Naive thymus-derived CD4-positive, alpha-beta T cell (primary cell): Measurements from ENCODE around the gene LMAN1L. TPM values are rescaled to one million over a fixed set of nuclear protein-coding genes. Genes with fewer than 3 reads are reported as not detected.
A peak's percentile ranks its signal among the peaks of the same experiment; 100 is the strongest.

Experiments used
- ATAC-seq: fragments of 150-1000 bp; cut with Tn5 transposase; 2 replicates; pipeline ENCODE4 v1.10.0; 2021; ENCODE audit warnings: mild to moderate bottlenecking, moderate library complexity
- CTCF ChIA-PET: fragments of 350-600 bp; sonication (Branson Sonifier 250); formaldehyde crosslinking; loops from one replicate; lab custom pipeline; 2021; ENCODE audit warnings: antibody characterized with exemption; lab: Charles Lee
- POLR2A ChIA-PET: fragments of 350-600 bp; sonication (Branson Sonifier 250); formaldehyde crosslinking; loops from one replicate; lab custom pipeline; 2021; ENCODE audit warnings: antibody characterized with exemption, inconsistent platforms; lab: Charles Lee
- DNase-seq, 9 donors: peaks; one replicate each; pipeline versions ENCODE4 v3.0.0 to v3.0.0-alpha.2; 2020 to 2022; ENCODE audit warnings: mixed read lengths in 1 of 9
- H3K27ac ChIP-seq: one replicate; pipeline ENCODE4 v1.7.0; 2013; ENCODE audit warnings: mild to moderate bottlenecking, low read depth, low read length, moderate library complexity
- H3K27me3 ChIP-seq, 2 donors: one replicate each; pipeline ENCODE4 v1.7.0; 2013; ENCODE audit warnings: low read length in 2 of 2, mild to moderate bottlenecking in 2 of 2, moderate library complexity in 2 of 2; ENCODE audit not compliant: control insufficient read depth in 2 of 2, insufficient read depth in 2 of 2
- H3K36me3 ChIP-seq, 3 experiments: 1 replicate in 2 of 3; 2 replicates in 1 of 3; pipeline ENCODE4 v1.7.0; 2013; ENCODE audit warnings: low read length in 3 of 3, mild to moderate bottlenecking in 3 of 3, moderate library complexity in 1 of 3; ENCODE audit not compliant: insufficient read depth in 3 of 3, control insufficient read depth in 2 of 3
- H3K4me1 ChIP-seq, 2 donors: one replicate each; pipeline ENCODE4 v1.7.0; 2013; ENCODE audit warnings: low read length in 2 of 2, mild to moderate bottlenecking in 2 of 2, moderate library complexity in 1 of 2; ENCODE audit not compliant: control insufficient read depth in 2 of 2, insufficient read depth in 2 of 2
- H3K4me3 ChIP-seq: 2 replicates; pipeline ENCODE4 v1.7.0; 2013; ENCODE audit warnings: mild to moderate bottlenecking, low read length
- H3K9me3 ChIP-seq, 3 experiments: 1 replicate in 2 of 3; 2 replicates in 1 of 3; pipeline ENCODE4 v1.7.0; 2013; ENCODE audit warnings: low read length in 3 of 3; ENCODE audit not compliant: control insufficient read depth in 2 of 3
- H3K27ac Mint-ChIP-seq, 9 donors: one replicate each; pipeline ENCODE4 v1.8.0; 2020 to 2022; ENCODE audit warnings: mixed read lengths in 9 of 9, mild to moderate bottlenecking in 8 of 9, moderate library complexity in 5 of 9, inconsistent platforms in 2 of 9
- H3K27me3 Mint-ChIP-seq, 5 donors: one replicate each; pipeline ENCODE4 v1.8.0; 2021 to 2022; ENCODE audit warnings: mixed read lengths in 5 of 5, mild to moderate bottlenecking in 1 of 5
- H3K36me3 Mint-ChIP-seq, 5 donors: one replicate each; pipeline ENCODE4 v1.8.0; 2020 to 2022; ENCODE audit warnings: mixed read lengths in 5 of 5, mild to moderate bottlenecking in 3 of 5, inconsistent platforms in 1 of 5
- H3K4me1 Mint-ChIP-seq, 7 donors: one replicate each; pipeline ENCODE4 v1.8.0; 2020 to 2022; ENCODE audit warnings: mixed read lengths in 7 of 7, mild to moderate bottlenecking in 3 of 7, inconsistent platforms in 1 of 7
- H3K4me3 Mint-ChIP-seq, 10 donors: one replicate each; pipeline ENCODE4 v1.8.0; 2020 to 2022; ENCODE audit warnings: mild to moderate bottlenecking in 10 of 10, mixed read lengths in 10 of 10, moderate library complexity in 6 of 10, inconsistent platforms in 2 of 10
- H3K9me3 Mint-ChIP-seq, 11 donors: one replicate each; pipeline ENCODE4 v1.8.0; 2020 to 2022; ENCODE audit warnings: mixed read lengths in 11 of 11, mild to moderate bottlenecking in 4 of 11, inconsistent platforms in 1 of 11, moderate library complexity in 1 of 11
- intact Hi-C, 2 donors: fragments of 100-400 bp; cut with micrococcal nuclease; formaldehyde crosslinking; loops; one replicate each; pipeline ENCODE4 v1.15.1; 2023
- polyA plus RNA-seq, 2 donors: library from polyadenylated mRNA; unstranded; fragments of 300-500 nt; fragmentation: Illumina TruSeq; gene quantifications; one replicate each; pipeline ENCODE4 v1.2.3, GENCODE V29; 2021
- total RNA-seq, 6 experiments: library from RNA in 5 of 6; stranded (reverse) in 5 of 6; gene quantifications; 1 replicate in 5 of 6; 2 replicates in 1 of 6; pipeline ENCODE4 v1.2.3 and lab custom pipeline; 2021 to 2026

The LMAN1L gene
- total and polyA plus RNA-seq, 7 experiments from 2014 or later = 0.35 to 2.4 (median 1.3) TPM; not detected in 2

- POLR2A ChIA-PET = interaction anchor here (0.6 to 28.9 kb wide), 3 partner anchors 20 to 184 kb away, joined by 3 to 1077 read pairs (median 4); partner anchors contain the start of genes CLK3 and CSK
- DNase-seq (peak; percentile 76 to 92 (median 85)), ATAC-seq (peak; percentile 98)
- no peaks in the 10 kb centered on the region for H3K9me3 Mint-ChIP-seq
- H3K36me3 Mint-ChIP-seq = peaks cover 0 to 31% (median 15%) of the 10 kb centered on the region in 5 donors
- H3K27ac Mint-ChIP-seq = peak overlapping the region; percentile 66 to 93 (median 84)
- H3K27ac ChIP-seq = peak overlapping the region; percentile 92
- peaks cover 51 to 54% of the 10 kb centered on the region in 2 donors for H3K4me1 ChIP-seq
- H3K27me3 ChIP-seq = no peaks in the 10 kb centered on the region
- H3K9me3 ChIP-seq = no peaks in the 10 kb centered on the region
- no peaks in the 10 kb centered on the region for H3K27me3 Mint-ChIP-seq
- peak overlapping the region in 6 of 10 donors; percentile 13 to 61 (median 41) for H3K4me3 Mint-ChIP-seq
- CTCF ChIA-PET = interaction anchor here (0.6 to 26.1 kb wide), 18 partner anchors 8 to 787 kb away, joined by 3 to 1110 read pairs (median 4); partner anchors contain the start of genes CPLX3 and CSK
- H3K4me1 Mint-ChIP-seq = peaks cover 31 to 60% (median 47%) of the 10 kb centered on the region in 7 donors
- H3K4me3 ChIP-seq = no peak overlapping the region
- intact Hi-C loops = loop anchor here (1.0 kb wide), 9 partner anchors 12 to 165 kb away; partner anchors contain the start of gene COX5A (in 1 of the 2)
- peaks cover 23 to 62% (median 27%) of the 10 kb centered on the region in 3 experiments for H3K36me3 ChIP-seq
These were observed 12.6 kb upstream of the LMAN1L start for GRCh38 chr15:74799856-74800558.

GRCh38 chr15:74800559-74801094, 12.0 kb upstream of the LMAN1L start:
- peaks cover 45 to 48% of the 10 kb centered on the region in 2 donors for H3K4me1 ChIP-seq
- H3K4me3 ChIP-seq = no peak overlapping the region
- H3K27me3 Mint-ChIP-seq = no peaks in the 10 kb centered on the region
- POLR2A ChIA-PET = interaction anchor here (0.6 to 28.9 kb wide), 3 partner anchors 21 to 111 kb away, joined by 3 to 1077 read pairs (median 5); partner anchors contain the start of gene CSK
- intact Hi-C loops = loop anchor here (1.0 kb wide), 8 partner anchors 12 to 165 kb away; partner anchors contain the start of gene COX5A (in 1 of the 2)
- peaks cover 27 to 54% (median 41%) of the 10 kb centered on the region in 7 donors for H3K4me1 Mint-ChIP-seq
- peaks cover 0 to 29% (median 15%) of the 10 kb centered on the region in 5 donors for H3K36me3 Mint-ChIP-seq
- DNase-seq (no peak), ATAC-seq (peak; percentile 1)
- peak overlapping the region; percentile 92 for H3K27ac ChIP-seq
- CTCF ChIA-PET = interaction anchor here (0.8 to 26.1 kb wide), 9 partner anchors 9 to 166 kb away, joined by 3 to 1110 read pairs (median 4); partner anchors contain the start of genes CPLX3 and CSK
- H3K4me3 Mint-ChIP-seq = no peak overlapping the region
- no peaks in the 10 kb centered on the region for H3K9me3 ChIP-seq
- peaks cover 23 to 62% (median 27%) of the 10 kb centered on the region in 3 experiments for H3K36me3 ChIP-seq
- no peaks in the 10 kb centered on the region for H3K9me3 Mint-ChIP-seq
- H3K27ac Mint-ChIP-seq = peak overlapping the region in 4 of 9 donors; percentile 8 to 93 (median 88)
- no peaks in the 10 kb centered on the region for H3K27me3 ChIP-seq

GRCh38 chr15:74801311-74801997, 11.2 kb upstream of the LMAN1L start:
- peaks cover 23 to 62% (median 27%) of the 10 kb centered on the region in 3 experiments for H3K36me3 ChIP-seq
- H3K9me3 Mint-ChIP-seq = no peaks in the 10 kb centered on the region
- no peak overlapping the region for H3K27ac ChIP-seq
- CTCF ChIA-PET = interaction anchor here (0.9 to 26.1 kb wide), 4 partner anchors 8 to 166 kb away, joined by 3 to 1110 read pairs (median 4); partner anchors contain the start of gene CSK
- ATAC-seq (no peak), DNase-seq (no peak)
- no peaks in the 10 kb centered on the region for H3K9me3 ChIP-seq
- peak overlapping the region in 1 of 9 donors; percentile 8 for H3K27ac Mint-ChIP-seq
- H3K4me1 ChIP-seq = peaks cover 39 to 41% of the 10 kb centered on the region in 2 donors
- intact Hi-C loops = no loop called here
- POLR2A ChIA-PET = interaction anchor here (0.8 to 28.9 kb wide), 2 partner anchors 22 kb away, joined by 5 to 1077 read pairs; partner anchors contain the start of gene CSK
- peaks cover 0 to 26% (median 10%) of the 10 kb centered on the region in 5 donors for H3K36me3 Mint-ChIP-seq
- no peak overlapping the region for H3K4me3 Mint-ChIP-seq
- H3K27me3 ChIP-seq = no peaks in the 10 kb centered on the region
- H3K27me3 Mint-ChIP-seq = no peaks in the 10 kb centered on the region
- no peak overlapping the region for H3K4me3 ChIP-seq
- peaks cover 23 to 49% (median 37%) of the 10 kb centered on the region in 7 donors for H3K4me1 Mint-ChIP-seq

GRCh38 chr15:74802290-74802689, 10.3 kb upstream of the LMAN1L start:
- Mint-ChIP-seq H3K4me3 (no peak overlapping the region), H3K9me3 (peaks cover 0 to 1% (median 0%) of the 10 kb centered on the region in 11 donors), H3K36me3 (peaks cover 0 to 26% (median 10%) of the 10 kb centered on the region in 5 donors), H3K4me1 (peaks cover 31 to 49% (median 41%) of the 10 kb centered on the region in 7 donors), H3K27ac (no peak overlapping the region), H3K27me3 (no peaks in the 10 kb centered on the region)
- Histone ChIP-seq H3K9me3 (no peaks in the 10 kb centered on the region), H3K27ac (no peak overlapping the region), H3K4me3 (no peak overlapping the region), H3K27me3 (no peaks in the 10 kb centered on the region), H3K4me1 (peaks cover 30 to 39% of the 10 kb centered on the region in 2 donors), H3K36me3 (peaks cover 23 to 62% (median 27%) of the 10 kb centered on the region in 3 experiments)
- ATAC-seq (no peak), DNase-seq (no peak)
- intact Hi-C loops = no loop called here
- ChIA-PET CTCF (interaction anchor here (26.1 kb wide), 1 partner anchor 26 kb away, joined by 1110 read pairs; the partner anchor contains the start of gene CSK), POLR2A (interaction anchor here (28.9 kb wide), 1 partner anchor 23 kb away, joined by 1077 read pairs; the partner anchor contains the start of gene CSK)

GRCh38 chr15:74802862-74803447, 9.7 kb upstream of the LMAN1L start:
- Mint-ChIP-seq H3K9me3 (peaks cover 0 to 1% (median 0%) of the 10 kb centered on the region in 11 donors), H3K36me3 (peaks cover 0 to 24% (median 10%) of the 10 kb centered on the region in 5 donors), H3K4me3 (no peak overlapping the region), H3K4me1 (peaks cover 28 to 48% (median 40%) of the 10 kb centered on the region in 7 donors), H3K27me3 (no peaks in the 10 kb centered on the region), H3K27ac (peak overlapping the region in 3 of 9 donors; percentile 2 to 62 (median 19))
- H3K36me3 ChIP-seq = peaks cover 23 to 62% (median 27%) of the 10 kb centered on the region in 3 experiments
- no peak overlapping the region for H3K27ac ChIP-seq
- no peak overlapping the region for H3K4me3 ChIP-seq
- peaks cover 24 to 38% of the 10 kb centered on the region in 2 donors for H3K4me1 ChIP-seq
- no peaks in the 10 kb centered on the region for H3K27me3 ChIP-seq
- ATAC-seq (no peak), DNase-seq (no peak)
- ChIA-PET POLR2A (interaction anchor here (28.9 kb wide), 1 partner anchor 23 kb away, joined by 1077 read pairs; the partner anchor contains the start of gene CSK), CTCF (interaction anchor here (26.1 kb wide), 1 partner anchor 27 kb away, joined by 1110 read pairs; the partner anchor contains the start of gene CSK)
- H3K9me3 ChIP-seq = no peaks in the 10 kb centered on the region
- intact Hi-C loops = no loop called here
